GM11168 (cell line): ENCODE measurements around the gene TMEM258.

Experiments
- in situ Hi-C: fragments of 300-500 bp; cut with MboI; formaldehyde crosslinking; loops from one replicate; pipeline ENCODE4 v1.12.0; 2022; ENCODE audit warnings: low sequenced_read_pairs; ENCODE audit not compliant: unreplicated experiment

Gene TMEM258

DNA sequence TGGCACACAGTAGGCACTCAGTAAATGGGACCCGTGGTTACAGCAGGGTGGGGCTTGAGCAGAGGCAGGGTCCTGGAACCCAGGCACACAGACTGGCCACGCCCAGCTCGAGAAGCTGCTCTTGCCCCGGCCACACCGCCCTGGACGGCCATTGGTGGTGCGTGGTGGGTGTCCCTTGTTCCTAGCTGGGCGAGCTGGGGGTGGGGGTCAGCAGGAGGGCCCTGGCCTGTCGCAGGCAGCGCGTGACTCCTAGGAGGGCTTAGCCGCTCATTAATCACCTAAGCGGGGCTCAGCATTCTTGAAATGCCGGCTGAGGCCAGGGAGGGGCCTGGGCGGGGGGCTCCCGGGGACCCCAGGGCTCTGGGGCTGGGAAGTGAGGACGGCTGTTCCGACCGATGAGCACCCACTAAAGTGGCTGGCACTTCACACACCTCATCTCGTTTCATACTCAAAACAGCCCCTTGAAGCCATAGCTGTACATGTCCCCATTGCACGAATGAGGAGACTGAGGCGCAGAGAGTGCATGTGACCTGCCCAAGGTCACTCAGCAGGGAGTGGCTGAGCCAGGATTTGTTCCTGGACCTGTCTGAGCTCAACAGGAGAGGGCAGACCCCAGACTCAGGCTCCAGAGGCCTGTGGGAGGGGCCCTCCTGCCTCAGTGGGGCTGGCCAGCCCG lies 28.3 kb downstream of the TMEM258 start:
- in situ Hi-C loops: no loop called here

GRCh38 chr11:61762798-61763197 lies 29.6 kb downstream of the TMEM258 start:
- in situ Hi-C loops: no loop called here

DNA sequence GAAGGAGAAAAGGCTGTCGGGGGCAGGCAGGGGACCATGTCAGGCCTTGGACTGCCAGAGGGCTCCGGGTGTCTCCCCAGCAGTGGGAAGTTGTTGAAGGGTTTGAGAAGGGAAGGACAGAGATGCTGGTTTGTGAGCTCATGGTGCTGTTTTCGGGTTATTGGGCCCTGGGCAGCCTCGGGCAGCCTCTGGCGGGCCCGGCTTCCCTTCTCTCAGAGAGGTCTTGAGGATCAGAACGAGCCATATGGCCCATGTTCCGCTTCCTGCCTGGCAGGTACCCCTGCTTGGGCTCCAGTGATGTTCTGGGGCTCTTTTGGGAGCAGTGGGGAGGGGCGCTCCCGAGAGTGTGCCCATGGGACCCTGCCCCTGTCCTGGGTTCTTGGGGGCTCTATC lies 30.2 kb downstream of the TMEM258 start:
- in situ Hi-C loops: no loop called here

GRCh38 chr11:61761440-61762222 lies 30.8 kb downstream of the TMEM258 start:
- in situ Hi-C loops: no loop called here

DNA sequence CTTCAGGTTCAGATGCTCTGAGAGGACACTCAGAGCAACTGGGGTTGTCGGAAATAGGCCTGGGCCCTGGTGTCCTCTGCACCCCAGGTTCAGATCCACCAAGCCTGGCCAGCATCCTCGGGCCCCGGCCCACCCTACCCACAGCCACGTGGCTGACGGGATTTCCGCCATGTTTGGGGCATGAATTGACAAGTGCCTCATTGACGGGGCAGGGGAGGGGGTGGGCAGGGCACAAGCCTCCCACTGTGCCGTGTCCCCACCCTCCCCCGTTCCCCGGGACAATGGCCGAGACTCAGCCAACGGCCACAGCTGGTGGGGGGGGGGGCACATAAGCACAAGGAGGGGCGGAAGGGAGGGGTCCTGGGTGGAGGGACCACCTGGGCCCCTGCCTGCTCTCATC lies 31.5 kb downstream of the TMEM258 start:
- in situ Hi-C loops: no loop called here

- in situ Hi-C loops: no loop called here
Measured at GRCh38 chr11:61757213-61757862, 35.1 kb downstream of the TMEM258 start.

- in situ Hi-C loops: no loop called here
Measured at GRCh38 chr11:61756452-61757212, 35.8 kb downstream of the TMEM258 start.

GRCh38 chr11:61756147-61756451 lies 36.3 kb downstream of the TMEM258 start:
- in situ Hi-C loops: no loop called here

DNA sequence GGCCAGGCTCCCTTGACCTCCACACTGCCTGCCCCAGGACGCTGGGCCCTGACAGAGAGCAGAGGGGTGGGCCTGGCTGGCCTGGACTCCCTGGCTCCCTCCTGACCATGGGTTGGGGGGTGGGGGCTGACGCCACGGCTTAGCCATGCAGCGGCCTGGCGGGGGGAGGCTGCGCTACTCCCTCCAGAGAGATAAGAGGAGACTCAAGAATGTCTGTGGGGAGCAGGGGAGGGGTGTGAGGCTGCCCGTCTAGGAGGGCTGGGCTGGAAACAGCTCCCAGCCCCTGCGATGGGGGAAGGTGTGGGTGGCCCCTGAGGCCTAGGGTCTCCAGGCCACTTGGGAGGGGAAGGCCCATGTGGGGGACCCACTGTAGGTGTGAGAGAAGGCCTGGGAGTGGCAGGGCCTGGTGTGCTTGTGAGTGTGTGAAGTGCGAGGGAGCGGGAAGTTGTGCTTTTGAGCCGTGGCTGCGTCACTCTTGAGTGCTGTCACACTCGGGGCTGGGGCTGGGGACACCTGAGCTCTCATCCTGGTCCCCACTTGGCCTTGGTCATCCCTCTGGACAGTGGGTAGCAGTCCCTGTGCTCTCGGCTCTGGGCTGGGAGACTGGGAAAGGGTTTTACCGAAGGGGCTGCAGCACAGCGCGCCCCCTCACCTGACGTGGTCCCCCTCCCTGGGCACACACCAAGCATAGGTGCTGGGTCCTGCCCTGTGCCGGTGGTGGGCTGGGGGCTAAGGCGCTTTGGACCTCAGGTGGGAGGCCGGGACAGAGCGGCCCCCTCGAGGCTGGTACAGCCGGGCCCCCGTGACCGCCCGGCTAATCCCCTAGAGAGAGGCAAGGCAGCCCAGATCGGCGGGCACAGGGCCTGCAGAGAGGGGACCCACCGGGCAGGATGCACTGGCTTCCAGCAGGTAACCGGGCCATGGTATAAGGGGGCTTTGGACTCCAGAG lies 37.6 kb downstream of the TMEM258 start:
- in situ Hi-C loops: no loop called here

GRCh38 chr11:61753672-61754071 lies 38.7 kb downstream of the TMEM258 start:
- in situ Hi-C loops: no loop called here

DNA sequence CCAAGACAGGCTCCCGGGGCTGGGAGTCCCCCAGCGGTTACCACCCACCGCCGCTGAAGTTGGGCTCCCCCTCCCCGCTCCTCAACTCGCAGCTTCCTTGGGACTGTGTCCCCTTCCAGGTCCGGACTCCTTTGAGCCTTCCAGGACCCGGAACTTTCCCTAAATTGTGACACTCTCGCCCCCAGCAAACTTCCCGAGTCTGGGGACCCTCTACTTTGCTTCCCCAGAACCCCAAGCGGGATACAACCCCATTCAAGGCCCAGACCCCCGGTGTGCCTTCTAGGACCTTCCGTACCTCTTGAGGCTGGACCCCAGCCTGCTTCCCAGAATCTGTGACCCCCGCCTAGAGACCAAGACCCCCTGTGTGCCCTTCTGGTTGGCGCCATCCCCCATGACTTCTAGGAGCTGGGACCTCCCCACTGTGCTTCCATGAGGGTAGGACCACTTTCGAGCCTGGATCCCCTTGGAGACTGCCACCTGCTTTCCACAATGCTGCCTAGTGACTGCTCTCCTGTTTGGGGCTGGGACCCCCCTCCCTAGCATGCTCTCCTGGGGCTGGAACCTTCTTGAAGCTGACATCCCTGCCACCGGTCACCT lies 39.4 kb downstream of the TMEM258 start:
- in situ Hi-C loops: no loop called here

GRCh38 chr11:61752117-61752924 lies 40.1 kb downstream of the TMEM258 start, which contains the start of gene MYRF:
MYRF (plus strand) TSS chr11:61752636; CDS start chr11:61752745, 109 bp downstream.
- in situ Hi-C loops: no loop called here

DNA sequence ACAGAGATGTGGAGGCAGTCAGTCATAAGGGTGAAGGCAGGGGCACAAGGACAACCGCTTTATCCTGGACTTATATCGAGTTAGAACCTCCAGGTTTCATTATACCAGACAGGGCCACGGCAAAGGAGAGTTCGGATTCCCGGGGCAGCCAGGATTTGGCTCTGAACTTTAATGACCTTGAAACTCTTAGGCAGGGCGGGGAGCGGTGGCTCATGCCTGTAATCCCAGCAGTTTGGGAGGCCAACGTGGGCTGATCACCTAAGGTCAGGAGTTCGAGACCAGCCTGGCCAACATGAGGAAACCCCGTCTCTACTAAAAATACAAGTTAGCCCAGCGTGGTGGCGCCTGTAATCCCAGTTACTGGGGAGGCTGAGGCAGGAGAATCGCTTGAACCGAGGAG lies 41.0 kb downstream of the TMEM258 start:
- in situ Hi-C loops: no loop called here

GRCh38 chr11:61750631-61751273 lies 41.6 kb downstream of the TMEM258 start:
- in situ Hi-C loops: no loop called here

DNA sequence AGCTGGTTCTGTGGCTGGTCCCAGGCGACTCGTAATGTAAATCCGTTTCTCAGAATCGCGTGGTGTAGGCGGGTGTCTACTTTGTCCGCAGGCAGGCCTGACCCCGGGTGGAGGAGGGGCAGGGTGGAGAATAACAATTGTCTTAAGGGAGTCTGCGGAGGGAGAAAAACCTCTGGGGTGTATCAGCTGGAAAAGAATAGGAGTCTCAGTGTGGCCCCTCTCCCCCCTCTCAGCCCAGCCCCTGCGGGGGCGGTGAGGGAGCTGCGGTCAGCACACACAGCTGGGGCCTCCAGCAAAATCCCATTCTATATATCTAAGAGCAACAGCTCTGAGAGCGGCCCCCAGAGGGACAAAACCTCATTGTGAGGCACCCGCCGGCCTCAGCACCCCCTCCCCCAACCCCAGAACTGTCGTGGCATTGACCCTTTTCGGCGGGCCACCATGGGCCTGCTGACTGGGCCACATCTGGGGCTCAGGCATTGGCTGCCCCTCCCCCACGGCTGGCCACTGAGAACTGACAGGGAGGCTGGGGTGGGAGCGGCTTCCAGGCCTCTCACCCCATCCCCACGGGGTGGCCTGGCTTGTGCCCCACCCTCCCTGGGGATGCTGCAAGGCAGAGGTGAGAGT lies 42.7 kb downstream of the TMEM258 start:
- in situ Hi-C loops: no loop called here

- in situ Hi-C loops: no loop called here
Measured at GRCh38 chr11:61747967-61748285, 44.5 kb downstream of the TMEM258 start.

DNA sequence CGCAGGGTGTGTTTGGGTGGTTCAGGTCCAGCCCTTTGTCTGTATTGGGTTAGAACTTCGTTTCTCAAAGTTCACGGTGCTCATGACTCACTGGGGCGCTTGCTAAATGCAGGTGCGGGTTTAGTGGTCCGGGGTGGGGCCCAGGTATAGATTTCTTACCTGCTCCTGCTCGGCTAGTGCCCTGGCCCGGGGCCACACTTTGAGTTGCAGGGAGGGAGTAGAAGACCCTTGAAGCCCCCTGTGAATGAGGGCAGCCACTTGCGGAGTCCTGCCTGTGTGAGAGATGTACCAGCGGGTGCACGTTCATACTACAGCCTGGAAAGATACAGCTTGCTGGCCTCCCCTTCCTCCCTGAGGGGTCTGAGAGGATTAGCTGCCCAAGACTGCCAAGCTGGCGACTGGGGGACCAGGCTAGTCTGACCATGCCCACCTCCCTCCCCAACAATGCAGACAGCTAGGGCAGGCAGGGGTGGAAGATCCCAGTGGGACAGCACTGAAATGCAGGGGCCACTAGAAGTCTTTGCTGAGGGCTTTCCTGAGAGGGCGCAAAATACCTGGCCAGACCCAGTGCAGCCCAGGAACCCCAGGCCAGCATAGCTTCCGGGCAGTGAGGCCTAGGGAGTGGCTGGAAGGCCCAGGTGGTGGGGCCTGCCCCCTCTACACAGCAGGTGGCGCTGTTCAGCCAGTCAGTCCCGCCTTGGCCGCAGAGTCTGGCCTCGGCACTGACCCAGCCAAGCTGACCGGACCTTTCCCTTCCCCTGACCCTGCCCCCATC lies 45.0 kb downstream of the TMEM258 start:
- in situ Hi-C loops: no loop called here
